Right forelimb (tissue), 1 donor: ENCODE measurements around the gene INSL6.
"Not testable (repeated sequence)": the region's sequence is repeated elsewhere in the genome, so short reads cannot be mapped to it uniquely, and the experiment has no call there.

Source experiments
- DNase-seq: peaks from one replicate; pipeline ENCODE4 v3.0.0-alpha.2; 2018

INSL6 gene, protein sequence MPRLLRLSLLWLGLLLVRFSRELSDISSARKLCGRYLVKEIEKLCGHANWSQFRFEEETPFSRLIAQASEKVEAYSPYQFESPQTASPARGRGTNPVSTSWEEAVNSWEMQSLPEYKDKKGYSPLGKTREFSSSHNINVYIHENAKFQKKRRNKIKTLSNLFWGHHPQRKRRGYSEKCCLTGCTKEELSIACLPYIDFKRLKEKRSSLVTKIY

DNA sequence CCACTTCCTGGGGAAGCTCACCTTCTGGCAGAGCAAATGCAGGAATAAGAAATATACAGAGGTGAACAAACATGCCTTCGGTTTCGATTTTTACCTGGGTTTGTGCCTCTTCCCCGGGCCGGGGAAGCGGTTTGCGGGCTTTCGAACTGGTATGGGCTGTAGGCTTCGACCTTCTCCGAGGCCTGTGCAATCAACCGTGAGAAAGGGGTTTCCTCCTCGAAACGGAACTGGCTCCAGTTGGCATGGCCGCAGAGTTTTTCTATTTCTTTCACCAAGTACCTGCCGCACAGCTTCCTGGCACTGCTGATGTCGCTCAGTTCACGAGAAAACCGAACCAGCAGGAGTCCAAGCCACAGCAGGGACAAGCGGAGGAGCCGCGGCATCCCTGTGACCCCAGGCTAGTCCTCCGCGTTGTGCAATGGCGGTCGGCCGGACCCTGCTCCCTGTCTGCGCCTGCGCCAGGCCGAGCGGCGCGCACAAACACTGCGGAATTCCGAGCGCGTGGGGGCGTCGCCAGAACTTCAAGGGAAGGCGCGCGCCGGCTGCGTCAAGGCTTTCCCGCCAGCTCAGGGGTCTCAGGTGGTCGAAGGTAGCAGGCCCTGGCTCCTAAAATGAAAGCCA lies at the start of gene INSL6:
Gene INSL6 (minus strand): TSS at position 420 of the 621 bp plus-strand sequence. CDS start 37 bp downstream, at position 383.
- no peak for DNase-seq

DNA sequence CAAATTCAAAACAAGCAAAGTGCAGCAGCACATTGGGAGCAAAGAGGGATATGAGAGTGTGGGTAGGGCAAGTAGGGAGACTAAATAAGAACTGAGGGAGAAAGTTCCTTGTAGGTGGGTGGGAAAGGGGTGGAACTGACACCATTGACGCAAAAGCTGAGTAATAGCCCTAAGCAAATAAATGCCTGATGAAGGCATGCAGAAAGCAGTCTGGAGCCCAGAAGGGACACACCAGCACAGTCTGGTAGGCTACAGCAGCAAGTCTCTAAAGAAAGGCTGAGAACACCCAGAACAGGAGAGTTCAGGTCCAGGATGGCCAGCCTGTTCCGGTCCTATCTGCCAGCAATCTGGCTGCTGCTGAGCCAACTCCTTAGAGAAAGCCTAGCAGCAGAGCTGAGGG lies 45.8 kb upstream of the INSL6 start, which contains the start of gene INSL4:
Gene INSL4 (plus strand): TSS at position 208 of the 400 bp plus-strand sequence. CDS start 105 bp downstream, at position 313.
- DNase-seq = no peak

DNA sequence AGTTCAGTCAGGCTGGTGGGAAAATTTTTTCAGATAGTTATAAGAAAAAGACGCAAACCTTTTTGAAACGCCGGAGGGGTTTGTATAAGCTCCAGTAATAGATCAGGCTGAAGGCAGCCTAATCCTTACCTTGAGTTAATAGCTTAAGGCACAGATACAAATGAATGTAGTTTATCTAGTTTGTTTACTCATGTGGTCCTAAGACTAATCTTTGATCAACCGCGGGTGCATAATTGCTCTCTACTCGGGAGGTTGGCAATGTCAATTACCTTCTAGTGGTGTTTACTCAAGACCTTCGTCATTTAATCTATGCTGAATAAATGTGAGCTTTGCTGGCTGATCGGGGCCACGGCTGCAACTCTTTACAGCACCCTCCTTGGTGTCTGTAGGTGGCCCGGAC lies 45.1 kb upstream of the INSL6 start:
- DNase-seq = no peak

DNA sequence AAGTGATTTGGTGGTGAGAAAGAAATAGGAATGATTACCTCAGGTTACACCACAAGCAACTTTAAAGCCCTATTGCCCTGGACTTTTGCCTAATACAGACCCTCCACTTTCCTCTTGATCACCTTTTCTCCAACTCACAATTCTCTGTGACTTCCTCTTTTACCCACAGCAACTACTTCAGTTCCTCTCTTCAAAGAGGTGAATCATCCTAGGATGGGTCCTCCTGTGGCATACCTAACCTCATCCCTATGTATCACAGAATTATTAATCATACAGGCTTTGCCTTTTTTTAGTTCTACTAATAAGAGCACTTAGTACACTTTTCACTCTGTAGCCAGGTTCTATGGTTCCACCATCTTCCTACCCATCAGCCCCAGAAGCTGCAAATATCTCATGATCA lies 19.6 kb upstream of the INSL6 start:
- no peak for DNase-seq

DNA sequence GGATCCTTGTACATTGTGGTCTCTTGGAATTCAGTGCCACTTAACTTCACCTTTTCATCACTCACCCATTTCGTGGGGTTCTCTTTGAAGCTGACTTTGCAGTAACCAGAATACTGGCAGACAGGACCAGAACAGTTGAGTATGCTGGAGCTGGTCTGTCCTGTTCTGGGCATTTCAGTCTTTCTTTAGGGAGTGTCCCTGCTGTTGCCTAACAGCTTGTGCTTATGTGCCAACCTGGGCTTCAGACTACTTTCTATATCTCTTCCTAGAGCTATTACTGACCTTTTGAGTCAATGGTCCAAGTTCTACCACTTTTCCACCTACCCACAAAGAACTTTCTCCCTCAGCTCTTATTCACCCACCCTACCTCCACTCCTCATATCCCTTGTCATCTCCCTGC lies 10.0 kb upstream of the INSL6 start:
- no peak for DNase-seq

DNA sequence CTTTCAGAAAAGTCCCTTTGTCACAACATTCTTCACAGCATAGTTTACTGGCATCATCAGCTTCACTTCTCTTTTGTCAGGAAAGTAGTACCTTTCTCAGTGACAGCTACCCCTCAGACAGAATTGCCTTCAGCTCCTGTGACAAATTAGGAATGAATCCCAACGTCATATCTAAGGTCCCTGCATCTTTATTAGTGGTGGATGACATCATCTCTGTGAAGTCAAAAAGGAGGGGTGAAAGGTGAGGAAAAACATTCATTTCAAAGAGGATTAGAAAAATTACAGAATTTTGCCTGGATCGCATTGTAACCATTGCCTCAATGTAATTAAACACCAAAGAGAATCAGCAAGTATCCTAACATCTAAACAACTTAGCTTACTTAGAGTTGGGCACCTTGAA lies 7.9 kb upstream of the INSL6 start:
- no peak for DNase-seq

DNA sequence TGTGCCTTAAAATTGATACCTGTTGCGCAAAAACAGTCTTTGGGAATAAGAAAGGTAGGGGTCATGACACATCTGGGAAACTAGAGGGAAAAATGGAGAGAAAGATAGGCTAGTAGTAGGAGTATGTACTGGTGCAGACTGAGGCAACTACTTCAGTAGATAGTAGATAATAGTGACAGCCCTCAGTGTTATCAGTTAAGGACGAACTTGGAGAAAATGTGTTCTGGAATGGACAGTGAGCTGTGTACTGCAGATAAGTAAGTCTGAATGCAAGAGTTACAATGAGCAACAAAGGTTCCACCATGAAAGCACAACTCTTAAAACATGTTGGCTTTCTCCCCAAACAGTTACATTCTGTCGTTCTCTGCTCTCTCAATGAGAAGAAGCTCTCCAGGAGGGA lies 6.5 kb upstream of the INSL6 start:
- no peak for DNase-seq

DNA sequence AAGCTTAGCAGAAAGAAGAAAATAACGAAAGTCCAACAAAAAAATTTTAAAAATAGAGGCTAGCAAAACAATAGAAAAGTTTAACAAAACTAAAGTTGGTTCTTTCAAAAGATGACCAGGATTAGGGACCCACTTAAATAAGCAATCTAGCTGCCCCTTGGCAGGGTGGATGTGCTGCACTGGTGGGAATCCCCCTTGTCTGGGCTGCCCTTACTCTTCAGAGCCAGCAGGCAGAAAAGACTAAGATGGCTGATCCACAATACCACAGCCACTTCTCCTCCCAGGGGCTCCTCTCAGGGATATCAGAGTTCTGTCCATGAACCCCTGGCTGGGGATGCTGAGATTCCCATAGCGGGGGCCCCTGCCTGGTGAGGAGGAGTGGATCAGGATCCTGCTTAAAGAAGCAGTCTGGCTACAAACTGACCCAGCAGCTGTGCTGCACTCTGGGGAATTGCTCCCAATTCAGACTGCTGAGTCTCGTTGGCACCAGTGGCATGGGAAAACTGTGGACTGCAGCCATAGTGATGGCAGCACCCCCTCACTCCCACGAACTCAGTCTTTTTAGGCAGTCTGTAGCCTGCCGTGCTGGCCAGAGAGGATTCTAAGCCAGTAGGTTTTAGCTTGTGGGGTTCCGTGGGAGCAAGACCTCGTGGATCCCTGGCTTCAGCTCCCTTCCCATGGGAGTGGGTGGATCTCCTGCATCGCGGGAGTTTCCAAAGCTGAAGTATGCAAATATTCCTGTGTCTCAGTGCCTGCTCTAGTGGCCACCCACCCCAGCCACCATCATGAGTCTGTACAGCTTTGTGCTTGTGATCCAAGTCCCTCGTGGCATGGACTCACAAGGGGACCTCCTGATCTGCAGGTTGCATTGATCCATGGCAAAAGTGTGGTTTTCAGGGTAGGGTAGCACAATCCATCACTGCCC lies 2.9 kb upstream of the INSL6 start:
- DNase-seq = no peak

DNA sequence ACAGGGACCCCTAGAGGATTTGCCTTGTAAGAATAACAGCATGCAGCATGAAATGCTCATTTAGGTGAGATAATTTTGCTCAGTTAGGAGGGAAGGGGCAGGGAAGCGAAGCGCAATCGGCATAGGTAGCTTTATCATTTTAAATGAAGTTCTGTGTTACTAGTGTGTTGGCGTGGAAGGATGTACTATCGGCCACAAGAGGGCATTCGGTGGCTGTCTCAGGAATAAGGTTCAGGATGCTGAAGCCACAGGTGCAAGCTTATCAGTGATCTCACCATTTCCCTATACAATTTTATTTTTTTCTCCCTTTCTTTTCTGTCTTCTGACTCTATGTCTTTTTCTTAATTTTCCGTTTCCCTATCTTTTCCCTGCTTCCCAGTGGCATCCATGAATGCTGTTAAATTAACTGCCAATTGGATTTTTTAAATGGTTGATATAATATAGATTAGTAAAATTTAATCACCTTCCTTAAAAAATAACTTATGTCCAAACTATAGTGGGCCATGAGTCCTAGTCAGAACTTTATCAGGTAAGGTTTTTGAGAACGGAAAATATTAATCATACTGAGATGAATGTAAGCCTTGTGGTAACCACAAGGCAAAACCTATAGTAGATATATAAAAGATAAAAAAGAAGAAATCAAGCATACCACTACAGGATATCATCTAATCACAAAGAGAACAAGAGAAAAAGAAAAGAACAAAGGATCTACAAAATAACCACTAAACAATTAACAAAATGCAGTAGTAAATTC lies 1.2 kb upstream of the INSL6 start:
- no peak for DNase-seq

DNA sequence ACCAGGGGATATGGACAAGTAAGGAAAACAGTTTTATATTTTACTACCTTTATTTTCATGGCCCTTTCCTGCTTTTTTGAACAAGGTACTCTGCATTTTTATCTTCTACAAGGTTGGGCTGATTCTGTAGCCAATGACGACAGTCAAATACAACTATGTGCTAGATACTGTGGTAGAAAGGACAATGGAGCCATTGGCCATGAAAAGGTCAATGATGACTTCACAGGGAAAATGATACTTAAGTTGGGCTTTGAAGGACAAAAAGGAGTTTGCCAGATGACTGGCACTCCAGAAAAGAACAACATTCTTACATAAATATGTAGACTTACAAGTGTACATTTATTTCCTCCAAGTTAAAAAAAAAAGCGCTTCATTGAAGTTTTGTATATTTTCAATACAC lies 663 bp downstream of the INSL6 start:
- no peak for DNase-seq

DNA sequence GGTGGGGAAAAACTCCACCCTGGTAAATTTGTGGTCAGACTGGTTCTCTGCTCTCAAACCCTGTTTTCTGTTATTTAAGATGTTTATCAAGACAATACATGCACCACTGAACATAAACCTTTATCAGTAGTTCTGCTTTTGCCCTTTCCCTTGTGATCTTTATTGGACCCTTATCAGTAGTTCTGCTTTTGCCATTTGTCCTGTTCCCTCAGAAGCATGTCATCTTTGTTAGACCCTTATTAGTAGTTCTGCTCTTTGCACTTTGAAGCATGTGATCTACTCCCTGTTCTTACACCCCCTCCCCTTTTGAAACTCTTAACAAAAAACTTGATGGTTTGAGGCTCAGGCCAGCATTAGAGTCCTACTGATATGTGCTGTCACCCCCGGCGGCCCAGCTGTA lies 4.8 kb downstream of the INSL6 start:
- not testable (repeated sequence) for DNase-seq

DNA sequence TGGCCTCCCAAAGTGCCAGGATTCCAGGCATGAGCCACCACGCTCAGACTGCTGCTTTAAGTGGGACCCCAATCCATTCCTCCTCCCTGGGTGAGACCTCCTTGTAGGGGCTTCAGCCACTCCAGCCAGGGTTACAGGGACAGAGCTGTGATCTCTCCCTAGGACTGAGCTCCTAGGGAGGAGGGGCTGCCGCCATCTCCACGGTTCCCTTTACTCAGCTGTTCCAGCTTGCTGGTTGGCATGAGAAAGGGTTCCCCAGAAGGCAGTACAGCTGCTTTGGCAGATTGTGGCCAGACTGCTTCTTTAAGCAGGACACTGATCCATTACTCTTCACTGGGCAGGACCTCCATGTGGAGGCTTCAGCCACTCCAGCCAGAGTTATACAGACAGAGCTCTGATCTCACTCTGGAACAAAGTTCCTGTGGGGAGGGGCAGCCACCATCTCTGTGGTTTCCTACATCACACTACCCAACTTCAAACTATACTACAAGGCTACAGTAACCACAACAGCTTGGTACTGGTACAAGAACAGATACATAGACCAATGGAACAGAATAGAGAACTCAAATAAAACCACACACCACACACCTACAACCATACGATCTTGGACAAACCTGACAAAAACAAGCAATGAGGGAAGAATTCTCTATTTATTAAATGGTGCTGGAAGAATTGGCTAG lies 7.2 kb downstream of the INSL6 start:
- DNase-seq = no peak

DNA sequence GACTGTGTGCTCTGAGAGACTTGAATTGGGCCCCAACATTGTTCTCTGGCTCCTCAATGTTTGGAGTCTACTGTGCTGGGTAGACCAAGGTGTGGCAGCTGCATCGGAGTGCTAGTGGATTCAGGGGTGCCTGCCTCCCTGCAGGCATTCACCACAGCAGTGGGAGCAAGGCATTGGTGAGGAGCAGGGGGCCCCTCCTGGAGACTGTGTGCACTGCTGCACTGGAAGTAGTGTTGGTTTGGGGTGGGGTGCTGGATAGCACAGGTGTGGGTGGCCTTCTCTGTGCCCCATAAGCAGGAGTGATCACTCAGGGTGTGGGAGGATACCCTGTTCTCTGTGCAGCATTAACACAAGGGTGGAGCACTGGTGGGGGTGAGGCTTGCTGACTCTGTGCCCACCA lies 39.2 kb downstream of the INSL6 start:
- DNase-seq = no peak

DNA sequence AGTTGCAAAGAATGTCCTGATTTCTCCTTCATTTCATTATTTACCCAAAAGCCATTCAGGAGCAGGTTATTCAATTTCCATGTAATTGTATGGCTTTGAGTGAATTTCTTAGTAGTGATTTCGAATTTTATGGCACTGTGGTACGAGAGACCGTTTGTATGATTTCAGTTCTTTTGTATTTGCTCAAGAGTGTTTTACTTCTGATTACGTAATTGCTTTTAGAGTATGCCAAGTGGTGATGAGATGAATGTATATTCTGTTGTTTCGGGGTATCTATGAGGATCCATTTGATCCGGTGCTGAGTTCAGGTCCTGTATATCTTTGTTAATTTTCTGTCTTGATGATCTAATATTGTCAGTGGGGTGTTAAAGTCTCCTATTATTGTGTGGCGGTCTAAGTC lies 41.2 kb downstream of the INSL6 start:
- no peak for DNase-seq

DNA sequence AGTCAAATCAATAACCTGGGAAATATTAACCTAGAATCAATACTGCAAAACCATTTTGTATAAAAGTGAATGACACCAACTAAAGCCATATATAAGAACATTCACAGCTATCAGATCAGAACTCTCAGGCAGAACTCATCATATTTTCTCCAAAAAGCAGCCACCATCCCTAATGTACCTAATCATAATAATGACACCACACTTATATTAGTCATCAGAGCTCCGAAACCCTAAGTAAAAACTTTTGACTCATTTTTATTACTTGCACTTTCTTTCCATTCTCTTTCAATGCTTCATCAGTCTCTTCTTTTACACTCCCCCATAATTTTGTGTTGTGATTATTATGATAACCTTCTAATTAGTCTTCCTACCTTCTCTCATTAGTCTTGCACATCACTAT lies 45.3 kb downstream of the INSL6 start:
- no peak for DNase-seq

DNA sequence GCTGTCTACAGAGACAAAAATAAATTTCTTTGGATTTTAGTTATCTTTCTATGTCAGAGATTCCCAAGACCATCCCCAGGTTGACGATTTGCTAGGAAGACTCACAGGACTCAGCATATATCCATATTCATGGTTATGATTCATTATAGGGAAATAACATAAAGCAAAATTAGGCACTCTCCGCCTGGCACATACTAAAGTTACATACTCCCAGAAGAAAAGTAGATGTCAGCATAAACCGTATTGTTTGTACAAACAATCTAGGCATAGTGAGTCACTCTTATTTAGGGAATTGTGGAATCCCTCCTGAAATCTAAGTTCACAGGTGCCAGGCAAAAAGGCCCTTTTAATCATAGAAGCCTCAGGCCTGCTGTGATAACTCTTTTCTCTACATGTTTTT lies 62.9 kb downstream of the INSL6 start:
- no peak for DNase-seq

DNA sequence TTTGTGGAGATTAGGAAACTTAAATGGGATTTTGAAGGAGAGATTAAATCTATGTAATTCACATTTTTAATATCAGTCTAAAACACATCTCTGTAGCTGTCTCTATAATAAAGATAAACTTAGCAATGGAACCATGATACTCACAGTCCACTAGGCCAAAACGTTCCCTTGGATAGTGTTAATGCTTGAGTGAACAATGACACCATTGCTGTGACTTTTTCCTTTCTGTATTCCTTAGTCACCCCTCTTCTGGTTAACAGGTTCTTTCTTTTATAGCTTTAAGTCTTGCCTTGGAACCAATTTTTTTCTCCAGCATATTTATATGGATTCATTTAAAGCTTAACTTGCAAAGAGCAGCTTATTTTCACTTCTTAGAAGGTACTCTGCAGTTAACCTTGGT lies 63.3 kb downstream of the INSL6 start:
- no peak for DNase-seq

DNA sequence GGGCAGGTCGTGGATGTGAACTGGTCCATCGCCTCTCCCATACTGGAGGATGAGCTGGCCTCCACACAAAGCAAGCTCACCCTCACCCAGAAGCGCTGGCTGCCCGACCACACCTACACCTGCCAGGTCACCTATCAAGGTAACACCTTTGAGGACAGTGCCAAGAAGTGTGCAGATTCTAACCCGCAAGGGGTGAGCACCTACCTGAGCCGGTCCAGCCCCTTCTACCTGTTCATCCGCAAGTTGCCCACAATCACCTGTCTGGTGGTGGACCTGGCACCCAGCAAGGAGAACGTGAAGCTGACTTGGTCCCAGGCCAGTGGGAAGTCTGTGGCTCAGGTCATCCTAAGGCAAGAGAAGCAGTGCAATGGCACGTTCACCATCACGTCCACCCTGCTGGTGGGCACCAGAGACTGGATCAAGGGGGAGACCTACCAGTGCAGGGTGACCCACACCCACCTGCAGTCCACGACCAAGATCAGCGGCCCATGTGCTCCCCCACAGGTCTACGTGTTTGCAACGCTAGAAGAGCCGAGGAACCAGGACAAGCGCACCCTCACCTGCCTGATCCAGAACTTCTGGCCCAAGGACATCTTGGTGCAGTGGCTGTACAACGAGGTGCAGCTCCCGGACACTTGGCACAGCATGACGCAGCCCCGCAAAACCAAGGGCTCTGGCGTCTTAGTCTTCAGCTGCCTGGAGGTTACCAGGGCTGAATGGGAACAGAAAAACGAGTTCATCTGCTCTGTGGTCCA lies 71.3 kb downstream of the INSL6 start:
- DNase-seq = no peak
